Central memory CD8-positive, alpha-beta T cell (primary cell): ENCODE data around the gene STX4.

Experiments
- ATAC-seq: fragments of 150-1000 bp; cut with Tn5 transposase; replicated peaks from 2 replicates; pipeline ENCODE4 v1.10.0; 2022; ENCODE audit warnings: mild to moderate bottlenecking, moderate FRiP score, moderate number of reproducible peaks; ENCODE audit not compliant: poor library complexity, severe bottlenecking; ENCODE audit errors: extremely low read depth
- DNase-seq, 2 donors: peaks; one replicate each; pipeline ENCODE4 v3.0.0; 2021; ENCODE audit warnings: low spot score in 2 of 2
- H3K27ac Mint-ChIP-seq: one replicate; pipeline ENCODE4 v1.8.0; 2022; ENCODE audit warnings: low read depth, mild to moderate bottlenecking, moderate library complexity, mixed read lengths
- H3K27me3 Mint-ChIP-seq: one replicate; pipeline ENCODE4 v1.8.0; 2022; ENCODE audit warnings: mixed read lengths
- H3K36me3 Mint-ChIP-seq: one replicate; pipeline ENCODE4 v1.8.0; 2022; ENCODE audit warnings: mild to moderate bottlenecking, moderate library complexity, mixed read lengths; ENCODE audit not compliant: insufficient read depth
- H3K4me1 Mint-ChIP-seq: one replicate; pipeline ENCODE4 v1.8.0; 2022; ENCODE audit warnings: mixed read lengths
- H3K4me3 Mint-ChIP-seq: one replicate; pipeline ENCODE4 v1.8.0; 2022; ENCODE audit warnings: mild to moderate bottlenecking, moderate library complexity, mixed read lengths
- H3K9me3 Mint-ChIP-seq: one replicate; pipeline ENCODE4 v1.8.0; 2022; ENCODE audit warnings: mixed read lengths

The STX4 gene

GRCh38 chr16:31032736-31033708 lies at the start of gene STX4:
STX4 (plus strand) TSS chr16:31033558; CDS start chr16:31033806, 248 bp downstream.
- H3K9me3 Mint-ChIP-seq: no peaks in the 10 kb centered on the region
- no peaks in the 10 kb centered on the region for H3K27me3 Mint-ChIP-seq
- peak within 1 kb of the TSS; percentile 92 for H3K27ac Mint-ChIP-seq
- peaks cover 26% of the 10 kb centered on the region for H3K4me1 Mint-ChIP-seq
- ATAC-seq: peak; percentile 88
- peak; percentile 96 to 98 for DNase-seq
- peak within 1 kb of the TSS; percentile 98 for H3K4me3 Mint-ChIP-seq
- H3K36me3 Mint-ChIP-seq: peaks cover 26% of the 10 kb centered on the region

- peak overlapping the region; percentile 61 for H3K27ac Mint-ChIP-seq
- H3K4me1 Mint-ChIP-seq: no peaks in the 10 kb centered on the region
Observed at GRCh38 chr16:30983898-30984610, 49.3 kb upstream of the STX4 start.

GRCh38 chr16:30984669-30985400 lies 48.5 kb upstream of the STX4 start, which contains the start of gene HSD3B7:
HSD3B7 (plus strand) TSS chr16:30985207; CDS start chr16:30985659, 452 bp downstream.
- Mint-ChIP-seq H3K4me3 (no peak within 1 kb of the TSS), H3K4me1 (no peaks in the 10 kb centered on the region), H3K27me3 (no peaks in the 10 kb centered on the region), H3K9me3 (no peaks in the 10 kb centered on the region), H3K36me3 (peaks cover 11% of the 10 kb centered on the region), H3K27ac (no peak within 1 kb of the TSS)
- DNase-seq (peak; percentile 58 to 67), ATAC-seq (peak; percentile 63)

More at GRCh38 chr16:30983898-30984610, 49.3 kb upstream of the STX4 start:
- Mint-ChIP-seq H3K27me3 (no peaks in the 10 kb centered on the region), H3K36me3 (peaks cover 12% of the 10 kb centered on the region), H3K4me3 (no peak overlapping the region), H3K9me3 (no peaks in the 10 kb centered on the region)
- no peak for DNase-seq
- ATAC-seq: no peak

GRCh38 chr16:30985401-30986128 lies 47.8 kb upstream of the STX4 start:
- H3K9me3 Mint-ChIP-seq: no peaks in the 10 kb centered on the region

GRCh38 chr16:30986129-30986991 lies 47.0 kb upstream of the STX4 start:
- Mint-ChIP-seq H3K4me1 (no peaks in the 10 kb centered on the region), H3K27me3 (no peaks in the 10 kb centered on the region), H3K4me3 (no peak overlapping the region), H3K36me3 (peaks cover 3% of the 10 kb centered on the region), H3K9me3 (no peaks in the 10 kb centered on the region), H3K27ac (no peak overlapping the region)
- DNase-seq (no peak), ATAC-seq (no peak)

More at GRCh38 chr16:30985401-30986128, 47.8 kb upstream of the STX4 start:
- DNase-seq (no peak), ATAC-seq (no peak)
- Mint-ChIP-seq H3K27me3 (no peaks in the 10 kb centered on the region), H3K4me3 (no peak overlapping the region), H3K27ac (no peak overlapping the region), H3K4me1 (no peaks in the 10 kb centered on the region), H3K36me3 (peaks cover 6% of the 10 kb centered on the region)

- Mint-ChIP-seq H3K9me3 (no peaks in the 10 kb centered on the region), H3K36me3 (no peaks in the 10 kb centered on the region), H3K4me3 (no peak overlapping the region), H3K4me1 (no peaks in the 10 kb centered on the region), H3K27me3 (no peaks in the 10 kb centered on the region), H3K27ac (no peak overlapping the region)
- DNase-seq (no peak), ATAC-seq (no peak)
Observed at GRCh38 chr16:30987581-30988190, 45.7 kb upstream of the STX4 start.

- H3K27me3 Mint-ChIP-seq: no peaks in the 10 kb centered on the region
- peaks cover 3% of the 10 kb centered on the region for H3K36me3 Mint-ChIP-seq
- no peak overlapping the region for H3K4me3 Mint-ChIP-seq
- H3K27ac Mint-ChIP-seq: no peak overlapping the region
- no peak for DNase-seq
- no peaks in the 10 kb centered on the region for H3K4me1 Mint-ChIP-seq
- H3K9me3 Mint-ChIP-seq: no peaks in the 10 kb centered on the region
- no peak for ATAC-seq
Observed at GRCh38 chr16:30989469-30990047, 43.8 kb upstream of the STX4 start.

- peaks cover 3% of the 10 kb centered on the region for H3K36me3 Mint-ChIP-seq
Observed at GRCh38 chr16:30990105-30990504, 43.3 kb upstream of the STX4 start.

GRCh38 chr16:30991052-30991451 lies 42.3 kb upstream of the STX4 start:
- Mint-ChIP-seq H3K4me3 (no peak overlapping the region), H3K27ac (no peak overlapping the region), H3K36me3 (peaks cover 3% of the 10 kb centered on the region), H3K9me3 (no peaks in the 10 kb centered on the region), H3K27me3 (no peaks in the 10 kb centered on the region), H3K4me1 (no peaks in the 10 kb centered on the region)
- DNase-seq (no peak), ATAC-seq (no peak)

More at GRCh38 chr16:30990105-30990504, 43.3 kb upstream of the STX4 start:
- no peak overlapping the region for H3K27ac Mint-ChIP-seq
- no peaks in the 10 kb centered on the region for H3K27me3 Mint-ChIP-seq
- no peaks in the 10 kb centered on the region for H3K4me1 Mint-ChIP-seq
- H3K4me3 Mint-ChIP-seq: no peak overlapping the region
- H3K9me3 Mint-ChIP-seq: no peaks in the 10 kb centered on the region
- no peak for DNase-seq
- ATAC-seq: no peak

- H3K36me3 Mint-ChIP-seq: peaks cover 3% of the 10 kb centered on the region
- no peaks in the 10 kb centered on the region for H3K27me3 Mint-ChIP-seq
- DNase-seq: no peak
- no peaks in the 10 kb centered on the region for H3K9me3 Mint-ChIP-seq
- peaks cover 4% of the 10 kb centered on the region for H3K4me1 Mint-ChIP-seq
- no peak overlapping the region for H3K4me3 Mint-ChIP-seq
- H3K27ac Mint-ChIP-seq: no peak overlapping the region
- ATAC-seq: no peak
Observed at GRCh38 chr16:30992276-30992780, 41.0 kb upstream of the STX4 start.
